IgD-negative memory B cell (primary cell): ENCODE data around the gene SP7. TPM values are rescaled to one million over a fixed set of nuclear protein-coding genes. Genes with fewer than 3 reads are reported as not detected.
"Not testable (repeated sequence)": the region's sequence is repeated elsewhere in the genome, so short reads cannot be mapped to it uniquely, and the experiment has no call there.

Experiments used
- H3K27ac Mint-ChIP-seq, 3 donors: one replicate each; pipeline ENCODE4 v1.8.0; 2020 to 2022; ENCODE audit warnings: mild to moderate bottlenecking in 3 of 3, mixed read lengths in 3 of 3, moderate library complexity in 1 of 3
- H3K27me3 Mint-ChIP-seq: one replicate; pipeline ENCODE4 v1.8.0; 2021; ENCODE audit warnings: mixed read lengths
- H3K36me3 Mint-ChIP-seq: one replicate; pipeline ENCODE4 v1.8.0; 2020; ENCODE audit warnings: mild to moderate bottlenecking, mixed read lengths
- H3K4me1 Mint-ChIP-seq, 3 donors: one replicate each; pipeline ENCODE4 v1.8.0; 2020 to 2022; ENCODE audit warnings: mixed read lengths in 3 of 3, mild to moderate bottlenecking in 1 of 3
- H3K4me3 Mint-ChIP-seq, 4 donors: one replicate each; pipeline ENCODE4 v1.8.0; 2020 to 2022; ENCODE audit warnings: mild to moderate bottlenecking in 4 of 4, mixed read lengths in 4 of 4, moderate library complexity in 3 of 4
- H3K9me3 Mint-ChIP-seq, 3 donors: one replicate each; pipeline ENCODE4 v1.8.0; 2020 to 2021; ENCODE audit warnings: mixed read lengths in 3 of 3, mild to moderate bottlenecking in 1 of 3
- polyA plus RNA-seq: library from polyadenylated mRNA; unstranded; fragments of 300-500 nt; fragmentation: Illumina TruSeq; gene quantifications from one replicate; pipeline ENCODE4 v1.2.3, GENCODE V29; 2021

Gene SP7
- not detected for polyA plus RNA-seq

DNA sequence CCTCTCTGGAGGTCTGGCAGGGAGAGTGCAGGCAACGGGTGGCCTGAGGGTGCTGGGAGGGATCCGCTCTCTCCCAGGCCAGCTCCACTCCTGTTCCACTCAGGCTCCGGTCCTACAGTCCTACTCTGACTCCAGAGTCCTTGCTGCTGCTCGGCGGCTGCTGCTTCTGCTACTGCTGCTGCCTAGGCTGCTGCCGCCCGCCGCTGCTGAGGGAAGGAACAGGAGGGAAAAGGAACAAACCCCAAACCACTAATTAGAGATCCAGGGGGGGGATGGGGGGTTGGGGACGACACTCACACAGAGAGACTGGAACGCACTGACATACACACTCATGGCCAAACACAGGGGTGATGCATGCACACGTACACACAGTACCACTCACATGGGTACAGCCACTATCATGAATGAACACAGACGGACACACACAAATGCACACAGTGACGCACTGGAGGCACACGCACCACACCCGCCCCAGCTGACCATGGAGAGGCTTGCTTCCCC is at the start of gene SP7:
TSS of gene SP7 (minus strand) at position 174 of the 501 bp plus-strand sequence. CDS start 708 bp downstream, outside the sequence.
- H3K27ac Mint-ChIP-seq, result peak within 1 kb of the TSS in 2 of 3 donors; percentile 13 to 71
- no peak within 1 kb of the TSS for H3K4me3 Mint-ChIP-seq
- H3K27me3 Mint-ChIP-seq, result peaks cover 34% of the 10 kb centered on the region
- H3K36me3 Mint-ChIP-seq, result peaks cover 1% of the 10 kb centered on the region
- H3K4me1 Mint-ChIP-seq, result peaks cover 0 to 11% (median 0%) of the 10 kb centered on the region in 3 donors
- no peaks in the 10 kb centered on the region for H3K9me3 Mint-ChIP-seq

DNA sequence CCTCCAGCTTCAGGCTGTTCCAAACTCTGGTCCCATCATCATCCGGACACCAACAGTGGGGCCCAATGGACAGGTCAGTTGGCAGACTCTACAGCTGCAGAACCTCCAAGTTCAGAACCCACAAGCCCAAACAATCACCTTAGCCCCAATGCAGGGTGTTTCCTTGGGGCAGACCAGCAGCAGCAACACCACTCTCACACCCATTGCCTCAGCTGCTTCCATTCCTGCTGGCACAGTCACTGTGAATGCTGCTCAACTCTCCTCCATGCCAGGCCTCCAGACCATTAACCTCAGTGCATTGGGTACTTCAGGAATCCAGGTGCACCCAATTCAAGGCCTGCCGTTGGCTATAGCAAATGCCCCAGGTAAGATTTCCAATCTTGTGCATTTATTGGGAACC is 47.1 kb upstream of the SP7 start:
- H3K4me3 Mint-ChIP-seq, result peak overlapping the region; percentile 9 to 91 (median 66)
- no peaks in the 10 kb centered on the region for H3K27me3 Mint-ChIP-seq
- no peaks in the 10 kb centered on the region for H3K9me3 Mint-ChIP-seq
- peaks cover 12% of the 10 kb centered on the region for H3K36me3 Mint-ChIP-seq
- H3K27ac Mint-ChIP-seq, result peak overlapping the region in 1 of 3 donors; percentile 89
- H3K4me1 Mint-ChIP-seq, result peaks cover 29 to 55% (median 42%) of the 10 kb centered on the region in 3 donors

- Mint-ChIP-seq H3K9me3 (no peaks in the 10 kb centered on the region), H3K27me3 (no peaks in the 10 kb centered on the region), H3K4me3 (peak overlapping the region; percentile 76 to 91 (median 90)), H3K36me3 (peaks cover 12% of the 10 kb centered on the region), H3K27ac (peak overlapping the region; percentile 71 to 90 (median 89)), H3K4me1 (peaks cover 20 to 46% (median 35%) of the 10 kb centered on the region in 3 donors)
These were observed 45.8 kb upstream of the SP7 start for GRCh38 chr12:53381731-53382630.

DNA sequence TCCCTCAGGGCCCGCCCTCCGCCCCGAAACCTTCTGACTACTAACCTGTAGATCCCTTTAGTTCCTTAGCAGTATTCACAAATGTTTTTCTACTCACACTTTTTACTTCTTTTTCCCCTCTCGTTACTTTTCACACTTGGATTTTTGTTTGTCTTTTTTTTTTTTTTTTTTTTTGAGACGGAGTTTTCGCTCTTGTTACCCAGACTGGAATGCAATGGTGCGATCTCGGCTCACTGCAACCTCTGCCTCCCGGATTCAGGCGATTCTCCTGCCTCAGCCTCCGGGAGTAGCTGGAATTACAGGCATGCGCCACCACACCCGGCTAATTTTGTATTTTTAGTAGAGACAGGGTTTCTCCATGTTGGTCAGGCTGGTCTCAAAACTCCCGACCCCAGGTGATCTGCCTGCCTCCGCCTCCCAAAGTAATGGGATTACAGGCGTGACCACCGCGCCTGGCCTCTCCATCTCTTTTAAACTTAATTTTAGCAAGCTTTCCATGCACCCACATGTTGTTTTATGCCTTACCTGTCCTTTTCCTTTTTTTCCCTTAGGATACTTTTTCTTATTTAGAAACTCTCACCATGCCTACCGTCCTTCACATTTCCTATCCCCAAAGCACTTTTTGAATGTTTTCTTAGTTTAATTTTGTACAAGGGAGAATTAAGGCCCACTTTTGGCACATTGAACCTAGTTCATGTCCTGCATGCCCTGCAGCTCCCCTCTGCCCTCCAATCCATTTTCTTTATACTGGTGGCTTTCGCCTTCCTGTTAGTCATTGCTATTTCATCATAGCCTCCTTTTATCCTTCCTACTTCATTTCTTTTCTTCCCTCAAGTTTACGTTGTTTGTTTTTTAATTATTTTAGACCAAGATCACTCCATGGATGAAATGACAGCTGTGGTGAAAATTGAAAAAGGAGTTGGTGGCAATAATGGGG is 44.9 kb upstream of the SP7 start:
- Mint-ChIP-seq H3K27ac (peak overlapping the region; percentile 71 to 90 (median 89)), H3K9me3 (no peaks in the 10 kb centered on the region), H3K4me3 (peak overlapping the region; percentile 76 to 95 (median 90)), H3K4me1 (peaks cover 18 to 38% (median 31%) of the 10 kb centered on the region in 3 donors), H3K36me3 (peaks cover 11% of the 10 kb centered on the region), H3K27me3 (no peaks in the 10 kb centered on the region)

DNA sequence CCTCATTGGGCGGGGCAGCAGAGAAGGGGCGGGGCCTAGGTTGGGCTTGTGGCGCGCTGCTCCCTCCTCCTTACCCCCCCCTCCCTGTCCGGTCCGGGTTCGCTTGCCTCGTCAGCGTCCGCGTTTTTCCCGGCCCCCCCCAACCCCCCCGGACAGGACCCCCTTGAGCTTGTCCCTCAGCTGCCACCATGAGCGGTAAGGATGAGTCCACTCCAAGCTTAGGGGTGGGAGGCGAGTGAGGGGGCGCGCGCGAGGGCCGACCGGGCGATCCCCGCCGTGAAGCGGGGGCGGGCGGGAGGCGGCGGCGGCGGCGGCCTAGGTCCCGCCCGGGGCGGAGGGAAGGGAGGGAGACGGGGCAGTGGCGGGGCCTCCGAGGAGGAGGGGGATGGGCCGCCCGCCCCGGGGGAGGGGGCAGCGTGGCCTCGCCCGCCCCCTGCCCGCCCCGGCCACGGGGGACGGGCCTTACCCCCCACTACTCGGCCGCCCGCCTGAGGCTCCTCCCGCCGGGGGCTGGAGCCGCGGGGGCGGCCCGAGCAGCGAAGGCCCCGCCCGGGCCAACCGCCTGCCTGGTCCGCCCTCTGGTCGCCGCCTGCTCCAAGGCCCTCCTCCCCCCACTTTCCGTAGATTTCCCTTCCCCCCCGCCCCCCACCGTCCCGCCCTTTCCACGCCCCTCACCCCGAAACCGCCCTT is 44.1 kb upstream of the SP7 start, which contains the start of gene SP1:
TSS of gene SP1 (plus strand) at position 73 of the 690 bp plus-strand sequence. CDS start at position 189, 116 bp downstream.
- peak within 1 kb of the TSS; percentile 76 to 95 (median 90) for H3K4me3 Mint-ChIP-seq
- peaks cover 15 to 37% (median 28%) of the 10 kb centered on the region in 3 donors for H3K4me1 Mint-ChIP-seq
- no peaks in the 10 kb centered on the region for H3K9me3 Mint-ChIP-seq
- no peaks in the 10 kb centered on the region for H3K27me3 Mint-ChIP-seq
- H3K27ac Mint-ChIP-seq, result peak within 1 kb of the TSS; percentile 57 to 90 (median 89)
- H3K36me3 Mint-ChIP-seq, result peaks cover 9% of the 10 kb centered on the region

GRCh38 chr12:53379389-53380103 is 43.4 kb upstream of the SP7 start:
- Mint-ChIP-seq H3K27me3 (no peaks in the 10 kb centered on the region), H3K27ac (no peak overlapping the region), H3K4me1 (peaks cover 15 to 36% (median 28%) of the 10 kb centered on the region in 3 donors), H3K4me3 (no peak overlapping the region), H3K36me3 (peaks cover 9% of the 10 kb centered on the region), H3K9me3 (no peaks in the 10 kb centered on the region)

GRCh38 chr12:53378724-53379388 is 42.7 kb upstream of the SP7 start:
- no peaks in the 10 kb centered on the region for H3K27me3 Mint-ChIP-seq
- H3K9me3 Mint-ChIP-seq, result no peaks in the 10 kb centered on the region
- peaks cover 15 to 29% (median 28%) of the 10 kb centered on the region in 3 donors for H3K4me1 Mint-ChIP-seq
- H3K4me3 Mint-ChIP-seq, result no peak overlapping the region
- no peak overlapping the region for H3K27ac Mint-ChIP-seq
- peaks cover 9% of the 10 kb centered on the region for H3K36me3 Mint-ChIP-seq

- H3K4me1 Mint-ChIP-seq, result peaks cover 11 to 24% (median 22%) of the 10 kb centered on the region in 3 donors
- H3K27me3 Mint-ChIP-seq, result no peaks in the 10 kb centered on the region
- H3K27ac Mint-ChIP-seq, result no peak overlapping the region
- no peak overlapping the region for H3K4me3 Mint-ChIP-seq
- peaks cover 6% of the 10 kb centered on the region for H3K36me3 Mint-ChIP-seq
- no peaks in the 10 kb centered on the region for H3K9me3 Mint-ChIP-seq
These were observed 42.1 kb upstream of the SP7 start for GRCh38 chr12:53378222-53378621.

- Mint-ChIP-seq H3K27me3 (no peaks in the 10 kb centered on the region), H3K9me3 (no peaks in the 10 kb centered on the region), H3K4me1 (peaks cover 14 to 17% (median 16%) of the 10 kb centered on the region in 3 donors), H3K36me3 (peaks cover 6% of the 10 kb centered on the region), H3K27ac (no peak overlapping the region), H3K4me3 (peak overlapping the region in 1 of 4 donors; percentile 7)
These were observed 40.6 kb upstream of the SP7 start for GRCh38 chr12:53376747-53377146.

GRCh38 chr12:53374277-53374676 is 38.1 kb upstream of the SP7 start:
- not testable (repeated sequence) for H3K36me3 Mint-ChIP-seq, H3K27ac Mint-ChIP-seq, H3K9me3 Mint-ChIP-seq, H3K27me3 Mint-ChIP-seq
- H3K4me1 Mint-ChIP-seq, result peaks cover 13 to 18% (median 14%) of the 10 kb centered on the region in 3 donors
- peak overlapping the region in 1 of 4 donors; percentile 65 for H3K4me3 Mint-ChIP-seq

DNA sequence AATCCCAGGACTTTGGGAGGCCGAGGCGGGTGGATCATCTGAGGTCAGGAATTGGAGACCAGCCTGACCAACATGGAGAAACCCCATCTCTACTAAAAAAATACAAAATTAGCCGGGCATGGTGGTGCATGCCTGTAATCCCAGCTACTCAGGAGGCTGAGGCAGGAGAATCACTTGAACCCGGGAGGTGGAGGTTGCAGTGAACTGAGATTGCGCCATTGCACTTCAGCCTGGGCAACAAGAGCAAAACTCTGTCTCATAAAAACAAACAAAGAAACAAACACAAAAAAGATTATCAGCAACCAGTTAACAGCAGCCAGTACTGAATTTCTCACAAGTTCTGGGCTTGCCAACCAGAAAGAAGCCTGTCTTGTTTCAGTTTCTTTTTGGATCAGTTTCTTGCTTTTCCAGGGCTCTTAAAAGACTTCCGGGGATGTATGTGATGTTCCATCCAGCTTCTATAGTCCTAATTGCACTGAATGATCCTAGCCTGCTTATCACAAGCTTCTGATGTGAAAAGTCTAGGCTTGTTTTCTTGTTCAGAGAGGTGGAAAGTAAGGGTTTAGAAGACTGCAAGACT is 37.5 kb upstream of the SP7 start:
- H3K4me1 Mint-ChIP-seq, result peaks cover 13 to 18% (median 14%) of the 10 kb centered on the region in 3 donors
- not testable (repeated sequence) for H3K27me3 Mint-ChIP-seq, H3K9me3 Mint-ChIP-seq, H3K36me3 Mint-ChIP-seq
- peak overlapping the region in 2 of 3 donors; percentile 71 to 75 for H3K27ac Mint-ChIP-seq
- peak overlapping the region in 1 of 4 donors; percentile 65 for H3K4me3 Mint-ChIP-seq

DNA sequence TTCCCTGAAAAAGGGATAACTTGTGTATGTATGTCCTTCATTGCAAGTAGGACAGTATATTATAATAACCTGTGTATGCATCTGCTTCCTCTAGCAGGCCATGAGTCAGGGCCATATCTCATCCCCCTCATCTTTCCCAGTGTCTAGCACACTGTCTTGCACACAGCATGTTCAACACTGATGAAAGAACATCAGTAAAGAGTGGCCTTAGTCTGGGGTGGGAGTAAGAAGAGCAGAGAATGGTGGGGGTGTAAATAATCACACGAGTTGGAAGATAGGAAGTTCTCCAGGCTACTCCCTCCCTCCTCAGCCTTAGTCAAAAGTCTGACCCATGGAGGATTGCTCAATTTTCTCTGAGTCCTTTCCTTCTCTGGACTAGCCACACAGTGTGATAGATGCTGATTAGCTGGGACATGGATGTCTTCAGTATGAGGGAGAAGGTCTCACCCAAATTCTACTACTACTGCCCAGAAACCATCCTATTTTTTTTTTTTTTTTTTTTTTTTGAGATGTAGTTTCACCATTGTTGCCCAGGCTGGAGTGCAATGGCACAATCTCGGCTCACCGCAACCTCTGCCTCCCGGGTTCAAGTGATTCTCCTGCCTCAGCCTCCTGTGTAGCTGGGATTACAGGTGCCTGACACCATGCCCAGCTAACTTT is 29.2 kb upstream of the SP7 start:
- Mint-ChIP-seq H3K4me3 (peak overlapping the region in 1 of 4 donors; percentile 9), H3K27ac (peak overlapping the region in 1 of 3 donors; percentile 78), H3K36me3 (peaks cover 2% of the 10 kb centered on the region), H3K4me1 (peaks cover 5 to 6% (median 6%) of the 10 kb centered on the region in 3 donors), H3K27me3 (no peaks in the 10 kb centered on the region), H3K9me3 (no peaks in the 10 kb centered on the region)
